ENCODE data around the gene EPAS1.

- no peak for TF ChIP-seq CTCF (conservative IDR thresholded peaks at IDR 0.05)
- no peak for TF ChIP-seq ZFX (IDR thresholded peaks at IDR 0.05)
These were observed 54.5 kb downstream of the EPAS1 start for GRCh38 chr2:46351750-46352138.
